Muscle of back (tissue), 11 donors: ENCODE measurements around the gene MICAL2. TPM values are rescaled to one million over a fixed set of nuclear protein-coding genes. Genes with fewer than 3 reads are reported as not detected.

Experiments used
- DNase-seq, 3 donors: peaks; one replicate each; pipeline versions ENCODE4 v3.0.0 to v3.0.0-alpha.2; 2013
- polyA plus RNA-seq, 10 donors: library from polyadenylated mRNA; unstranded; fragments of 120-200 nt; gene quantifications; one replicate each; pipeline ENCODE4 v1.2.1, GENCODE V29; 2013; ENCODE audit not compliant: insufficient read length in 10 of 10

MICAL2 gene
- polyA plus RNA-seq, 10 donors, result 14.6 to 25.0 (median 22.0) TPM

- DNase-seq, result no peak
Measured at GRCh38 chr11:12094872-12095800, 15.3 kb upstream of the MICAL2 start.

GRCh38 chr11:12097219-12097618 lies 13.2 kb upstream of the MICAL2 start:
- DNase-seq, result no peak

- DNase-seq, result no peak
Measured at GRCh38 chr11:12098601-12099000, 11.8 kb upstream of the MICAL2 start.

GRCh38 chr11:12099132-12099873 lies 11.1 kb upstream of the MICAL2 start:
- no peak for DNase-seq

GRCh38 chr11:12100429-12100828 lies 10.0 kb upstream of the MICAL2 start:
- DNase-seq, result no peak

GRCh38 chr11:12100841-12101242 lies 9.5 kb upstream of the MICAL2 start:
- DNase-seq, result no peak

GRCh38 chr11:12101318-12101717 lies 9.1 kb upstream of the MICAL2 start:
- no peak for DNase-seq

GRCh38 chr11:12102588-12103410 lies 7.6 kb upstream of the MICAL2 start:
- DNase-seq, result no peak

GRCh38 chr11:12103411-12104225 lies 6.8 kb upstream of the MICAL2 start:
- DNase-seq, result no peak

- DNase-seq, result no peak
Measured at GRCh38 chr11:12105471-12105870, 4.9 kb upstream of the MICAL2 start.

GRCh38 chr11:12106101-12106500 lies 4.3 kb upstream of the MICAL2 start:
- no peak for DNase-seq

- DNase-seq, result no peak
Measured at GRCh38 chr11:12106501-12106900, 3.9 kb upstream of the MICAL2 start.

- DNase-seq, result no peak
Measured at GRCh38 chr11:12108875-12109453, 1.4 kb upstream of the MICAL2 start.

- DNase-seq, result no peak
Measured at GRCh38 chr11:12109591-12110196, 696 bp upstream of the MICAL2 start.

- DNase-seq, result peak in 1 of 3 donors; percentile 58
Measured at GRCh38 chr11:12110714-12111548, 541 bp downstream of the MICAL2 start.

- DNase-seq, result no peak
Measured at GRCh38 chr11:12111549-12112520, 1.4 kb downstream of the MICAL2 start.

GRCh38 chr11:12112750-12113149 lies 2.4 kb downstream of the MICAL2 start:
- DNase-seq, result no peak

- DNase-seq, result no peak
Measured at GRCh38 chr11:12113294-12113693, 2.9 kb downstream of the MICAL2 start.
